Mucosa of descending colon (tissue), 3 donors: Measurements from ENCODE around the gene CDC73. TPM values are rescaled to one million over a fixed set of nuclear protein-coding genes. Genes with fewer than 3 reads are reported as not detected.
"Not testable (repeated sequence)": the region's sequence is repeated elsewhere in the genome, so short reads cannot be mapped to it uniquely, and the experiment has no call there.

Experiments used
- ATAC-seq: fragments of 200-7000 bp; cut with Tn5 transposase; one replicate; pipeline ENCODE4 v1.9.1; 2020; ENCODE audit warnings: mild to moderate bottlenecking, moderate library complexity
- DNase-seq, 3 donors: peaks; one replicate each; pipeline ENCODE4 v3.0.0-alpha.2; 2020
- H3K36me3 ChIP-seq: fragments of 200-600 bp; one replicate; pipeline ENCODE4 v1.8.0; 2021; ENCODE audit warnings: low read depth, mild to moderate bottlenecking
- H3K4me1 ChIP-seq: fragments of 200-600 bp; one replicate; pipeline ENCODE4 v1.8.0; 2021; ENCODE audit warnings: low read depth, mild to moderate bottlenecking
- H3K4me3 ChIP-seq: fragments of 200-600 bp; one replicate; pipeline ENCODE4 v1.8.0; 2021; ENCODE audit warnings: mild to moderate bottlenecking
- H3K9me3 ChIP-seq: fragments of 200-600 bp; one replicate; pipeline ENCODE4 v1.8.0; 2021; ENCODE audit warnings: mild to moderate bottlenecking
- CTCF ChIP-seq: fragments of 200-600 bp; IDR thresholded peaks from one replicate; pipeline ENCODE4 v1.8.0; 2022; ENCODE audit warnings: antibody characterized with exemption, mild to moderate bottlenecking
- intact Hi-C, 2 donors: fragments of 100-400 bp; cut with DNase I in 1 of 2; cut with micrococcal nuclease in 1 of 2; formaldehyde crosslinking; loops; one replicate each; pipeline versions ENCODE4 v1.11.0 to v1.11.1; 2022; cut with DNase I, micrococcal nuclease
- total RNA-seq, 3 donors: library from RNA; stranded (reverse); fragmentation: NEBNext Ultra II Directional in 2 of 3; extraction: Animal tissue kit (Norgen Biotek cat#: 25700) in 2 of 3; gene quantifications; one replicate each; pipeline versions ENCODE4 v1.2.1 to v1.2.4, GENCODE V29; 2021 to 2023
- donor health status: DM: no; HTN: no; CAD: no; lungs with moderate emphysema.
- donor health status: DM: no; HTN: no; CAD: no.
- donor health status: DM: no; HTN: yes; CAD: no.

The CDC73 gene
- total RNA-seq, 3 donors from 2014 or later: 41.0 to 82.0 (median 45.3) TPM

GRCh38 chr1:193185901-193186731 is 64.3 kb downstream of the CDC73 start, which contains the start of gene B3GALT2:
Gene B3GALT2, minus strand, starts transcription at chr1:193186613. Its CDS starts 5,051 bp downstream, at chr1:193181562.
- Histone ChIP-seq H3K4me3 (no peak within 1 kb of the TSS), H3K36me3 (no peaks in the 10 kb centered on the region), H3K4me1 (peaks cover 34% of the 10 kb centered on the region), H3K9me3 (no peaks in the 10 kb centered on the region)
- no peak for TF ChIP-seq CTCF
- peak; percentile 73 for ATAC-seq
- peak in 1 of 3 donors; percentile 67 for DNase-seq
- intact Hi-C loops: loop anchor here in 1 of 2 donors (10.0 kb wide), 2 partner anchors 219 to 1109 kb away; no protein-coding TSS in a partner anchor

GRCh38 chr1:193187114-193187513 is 65.3 kb downstream of the CDC73 start:
- Histone ChIP-seq H3K4me3 (no peak overlapping the region), H3K36me3 (no peaks in the 10 kb centered on the region), H3K9me3 (peaks cover 2% of the 10 kb centered on the region), H3K4me1 (peaks cover 34% of the 10 kb centered on the region)
- DNase-seq: no peak
- intact Hi-C loops: loop anchor here in 1 of 2 donors (10.0 kb wide), 2 partner anchors 218 to 1108 kb away; no protein-coding TSS in a partner anchor
- TF ChIP-seq CTCF: no peak
- no peak for ATAC-seq

DNA sequence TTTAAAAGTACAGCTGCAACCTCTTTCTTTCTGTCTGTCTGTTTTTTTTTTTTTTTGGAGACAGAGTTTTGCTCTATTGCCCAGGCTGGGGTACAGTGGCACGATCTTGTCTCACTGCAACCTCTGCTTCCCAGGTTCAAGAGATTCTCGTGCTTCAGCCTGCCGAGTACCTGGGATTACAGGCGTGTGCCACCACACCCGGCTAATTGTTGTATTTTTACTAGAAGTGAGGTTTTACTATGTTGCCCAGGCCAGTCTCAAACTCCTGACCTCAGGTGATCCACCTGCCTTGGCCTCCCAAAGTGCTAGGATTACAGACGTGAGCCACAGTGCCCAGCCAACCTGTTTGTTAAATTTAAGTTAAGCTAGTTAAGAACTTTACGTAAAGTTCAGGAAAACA is 67.1 kb downstream of the CDC73 start:
- intact Hi-C loops: loop anchor here in 1 of 2 donors (10.0 kb wide), 2 partner anchors 216 to 1106 kb away; no protein-coding TSS in a partner anchor
- H3K4me3 ChIP-seq, H3K36me3 ChIP-seq, H3K9me3 ChIP-seq: not testable (repeated sequence)
- H3K4me1 ChIP-seq: peaks cover 34% of the 10 kb centered on the region
- ATAC-seq: peak; percentile 54
- peak in 2 of 3 donors; percentile 32 to 39 for DNase-seq

GRCh38 chr1:193189442-193190095 is 67.7 kb downstream of the CDC73 start:
- no peak for ATAC-seq
- TF ChIP-seq CTCF: no peak
- no peak for DNase-seq
- no peaks in the 10 kb centered on the region for H3K36me3 ChIP-seq
- no peak overlapping the region for H3K4me3 ChIP-seq
- H3K9me3 ChIP-seq: peaks cover 6% of the 10 kb centered on the region
- peaks cover 34% of the 10 kb centered on the region for H3K4me1 ChIP-seq
- intact Hi-C loops: loop anchor here in 1 of 2 donors (10.0 kb wide), 2 partner anchors 215 to 1105 kb away; no protein-coding TSS in a partner anchor

DNA sequence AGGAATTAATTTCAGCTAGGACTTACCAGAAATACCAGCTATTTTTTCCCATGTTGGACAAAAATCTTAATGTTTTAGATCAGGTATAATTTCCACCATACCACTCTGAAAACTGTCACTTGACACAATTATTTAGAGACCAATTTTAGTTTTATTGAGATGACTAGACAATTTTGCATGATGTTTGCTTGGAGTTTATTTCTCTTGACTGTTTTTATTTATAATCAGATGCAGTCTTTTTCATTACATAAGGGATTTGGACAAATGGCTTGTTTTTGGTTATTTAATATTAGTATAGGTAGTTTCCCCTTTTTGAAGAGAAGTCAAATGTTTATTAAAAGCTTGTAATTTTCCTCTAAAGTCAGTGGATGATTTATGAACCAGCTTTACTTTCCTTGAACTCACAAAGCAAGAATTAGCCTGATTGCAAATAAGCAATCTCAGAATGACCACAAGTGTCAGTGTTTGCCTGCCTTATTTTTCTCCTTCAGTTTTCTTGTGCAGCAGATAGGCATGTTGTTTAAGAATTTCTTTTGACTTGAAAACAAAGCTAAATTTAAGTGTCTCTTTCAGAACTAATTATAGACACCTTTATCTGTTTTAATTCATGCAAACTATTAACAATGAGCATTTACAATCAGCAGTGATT is 68.4 kb downstream of the CDC73 start:
- ATAC-seq (no peak), DNase-seq (no peak)
- H3K9me3 ChIP-seq: peaks cover 6% of the 10 kb centered on the region
- no peak overlapping the region for H3K4me3 ChIP-seq
- intact Hi-C loops: no loop called here
- TF ChIP-seq CTCF: no peak
- no peaks in the 10 kb centered on the region for H3K36me3 ChIP-seq
- peaks cover 34% of the 10 kb centered on the region for H3K4me1 ChIP-seq
